Activated naive CD4-positive, alpha-beta T cell treated with anti-CD3 and anti-CD28 coated beads for 36 hours (primary cell): ENCODE results near the gene EFEMP1. TPM values are rescaled to one million over a fixed set of nuclear protein-coding genes. Genes with fewer than 3 reads are reported as not detected.

Experiments
- CTCF ChIA-PET: fragments of 350-600 bp; sonication (Branson Sonifier 250); formaldehyde crosslinking; loops from one replicate; lab custom pipeline; 2021; ENCODE audit warnings: antibody characterized with exemption; lab: Charles Lee
- DNase-seq: peaks from one replicate; pipeline ENCODE4 v3.0.0-alpha.2; 2020
- H3K27ac Mint-ChIP-seq: one replicate; pipeline ENCODE4 v1.8.0; 2021; ENCODE audit warnings: mild to moderate bottlenecking, mixed read lengths
- H3K27me3 Mint-ChIP-seq: one replicate; pipeline ENCODE4 v1.8.0; 2021; ENCODE audit warnings: low read depth, mixed read lengths
- H3K36me3 Mint-ChIP-seq: one replicate; pipeline ENCODE4 v1.8.0; 2021; ENCODE audit warnings: low read depth, mixed read lengths
- H3K4me1 Mint-ChIP-seq: one replicate; pipeline ENCODE4 v1.8.0; 2021; ENCODE audit warnings: low read depth, mixed read lengths
- H3K4me3 Mint-ChIP-seq: one replicate; pipeline ENCODE4 v1.8.0; 2021; ENCODE audit warnings: mild to moderate bottlenecking, moderate library complexity, mixed read lengths
- H3K9me3 Mint-ChIP-seq: one replicate; pipeline ENCODE4 v1.8.0; 2021; ENCODE audit warnings: mixed read lengths
- intact Hi-C: fragments of 100-400 bp; cut with micrococcal nuclease; formaldehyde crosslinking; loops from one replicate; pipeline ENCODE4 v1.15.1; 2023
- total RNA-seq, 2 experiments: library from RNA; stranded (reverse); gene quantifications; one replicate each; pipeline ENCODE4 v1.2.3, GENCODE V29; 2021

EFEMP1 gene
- total RNA-seq, result not detected

GRCh38 chr2:55923091-55923981, at the start of gene EFEMP1:
Gene EFEMP1 (minus strand): TSS chr2:55923782. CDS start chr2:55922440, 1,342 bp downstream.
- Mint-ChIP-seq H3K4me1 (peaks cover 5% of the 10 kb centered on the region), H3K36me3 (no peaks in the 10 kb centered on the region), H3K27me3 (peaks cover 38% of the 10 kb centered on the region), H3K4me3 (no peak within 1 kb of the TSS), H3K27ac (no peak within 1 kb of the TSS), H3K9me3 (no peaks in the 10 kb centered on the region)
- CTCF ChIA-PET, result no interaction called here
- intact Hi-C loops, result no loop called here
- DNase-seq, result peak; percentile 5

- intact Hi-C loops, result no loop called here
- CTCF ChIA-PET, result no interaction called here
- no peak overlapping the region for H3K4me3 Mint-ChIP-seq
- no peaks in the 10 kb centered on the region for H3K36me3 Mint-ChIP-seq
- H3K9me3 Mint-ChIP-seq, result peaks cover 3% of the 10 kb centered on the region
- DNase-seq, result no peak
- no peaks in the 10 kb centered on the region for H3K4me1 Mint-ChIP-seq
- H3K27me3 Mint-ChIP-seq, result no peaks in the 10 kb centered on the region
- no peak overlapping the region for H3K27ac Mint-ChIP-seq
Measured at GRCh38 chr2:55970500-55970899, 46.9 kb upstream of the EFEMP1 start.

- no peak for DNase-seq
- H3K27ac Mint-ChIP-seq, result no peak overlapping the region
- intact Hi-C loops, result no loop called here
- CTCF ChIA-PET, result no interaction called here
- no peaks in the 10 kb centered on the region for H3K36me3 Mint-ChIP-seq
- H3K4me3 Mint-ChIP-seq, result no peak overlapping the region
- no peaks in the 10 kb centered on the region for H3K4me1 Mint-ChIP-seq
- H3K27me3 Mint-ChIP-seq, result no peaks in the 10 kb centered on the region
- H3K9me3 Mint-ChIP-seq, result peaks cover 3% of the 10 kb centered on the region
Measured at GRCh38 chr2:55968941-55969340, 45.4 kb upstream of the EFEMP1 start.

- CTCF ChIA-PET, result no interaction called here
- H3K9me3 Mint-ChIP-seq, result peaks cover 3% of the 10 kb centered on the region
- no peaks in the 10 kb centered on the region for H3K4me1 Mint-ChIP-seq
- no peak for DNase-seq
- no peak overlapping the region for H3K27ac Mint-ChIP-seq
- intact Hi-C loops, result no loop called here
- peaks cover 2% of the 10 kb centered on the region for H3K27me3 Mint-ChIP-seq
- H3K4me3 Mint-ChIP-seq, result no peak overlapping the region
- H3K36me3 Mint-ChIP-seq, result no peaks in the 10 kb centered on the region
Measured at GRCh38 chr2:55966401-55967118, 43.0 kb upstream of the EFEMP1 start.

- intact Hi-C loops, result no loop called here
- Mint-ChIP-seq H3K4me1 (no peaks in the 10 kb centered on the region), H3K27ac (no peak overlapping the region), H3K9me3 (peaks cover 3% of the 10 kb centered on the region), H3K27me3 (peaks cover 4% of the 10 kb centered on the region), H3K36me3 (no peaks in the 10 kb centered on the region), H3K4me3 (no peak overlapping the region)
- CTCF ChIA-PET, result no interaction called here
- DNase-seq, result no peak
Measured at GRCh38 chr2:55965966-55966365, 42.4 kb upstream of the EFEMP1 start.

- H3K9me3 Mint-ChIP-seq, result peaks cover 3% of the 10 kb centered on the region
- DNase-seq, result no peak
- intact Hi-C loops, result no loop called here
- peaks cover 4% of the 10 kb centered on the region for H3K27me3 Mint-ChIP-seq
- CTCF ChIA-PET, result interaction anchor here (1.0 kb wide), 1 partner anchor 24 kb away, joined by 3 read pairs; no protein-coding TSS in a partner anchor
- H3K27ac Mint-ChIP-seq, result no peak overlapping the region
- no peak overlapping the region for H3K4me3 Mint-ChIP-seq
- no peaks in the 10 kb centered on the region for H3K4me1 Mint-ChIP-seq
- H3K36me3 Mint-ChIP-seq, result no peaks in the 10 kb centered on the region
Measured at GRCh38 chr2:55965276-55965675, 41.7 kb upstream of the EFEMP1 start.

GRCh38 chr2:55962915-55963314, 39.3 kb upstream of the EFEMP1 start:
- H3K27ac Mint-ChIP-seq, result no peak overlapping the region
- intact Hi-C loops, result no loop called here
- no peaks in the 10 kb centered on the region for H3K36me3 Mint-ChIP-seq
- CTCF ChIA-PET, result interaction anchor here (0.7 to 1.9 kb wide), 2 partner anchors 20 to 245 kb away, joined by 3 to 4 read pairs; no protein-coding TSS in a partner anchor
- no peak overlapping the region for H3K4me3 Mint-ChIP-seq
- no peaks in the 10 kb centered on the region for H3K4me1 Mint-ChIP-seq
- no peak for DNase-seq
- H3K9me3 Mint-ChIP-seq, result no peaks in the 10 kb centered on the region
- H3K27me3 Mint-ChIP-seq, result peaks cover 4% of the 10 kb centered on the region

GRCh38 chr2:55961318-55961911, 37.8 kb upstream of the EFEMP1 start:
- peaks cover 4% of the 10 kb centered on the region for H3K27me3 Mint-ChIP-seq
- no peak overlapping the region for H3K4me3 Mint-ChIP-seq
- H3K27ac Mint-ChIP-seq, result no peak overlapping the region
- CTCF ChIA-PET, result interaction anchor here (0.9 to 1.9 kb wide), 2 partner anchors 242 to 243 kb away, joined by 4 read pairs; no protein-coding TSS in a partner anchor
- intact Hi-C loops, result loop anchor here (1.0 kb wide), 1 partner anchor 243 kb away; no protein-coding TSS in a partner anchor
- no peak for DNase-seq
- H3K4me1 Mint-ChIP-seq, result no peaks in the 10 kb centered on the region
- no peaks in the 10 kb centered on the region for H3K9me3 Mint-ChIP-seq
- no peaks in the 10 kb centered on the region for H3K36me3 Mint-ChIP-seq

- Mint-ChIP-seq H3K27me3 (peaks cover 4% of the 10 kb centered on the region), H3K4me3 (no peak overlapping the region), H3K9me3 (no peaks in the 10 kb centered on the region), H3K4me1 (no peaks in the 10 kb centered on the region), H3K36me3 (no peaks in the 10 kb centered on the region), H3K27ac (no peak overlapping the region)
- intact Hi-C loops, result no loop called here
- DNase-seq, result no peak
- CTCF ChIA-PET, result no interaction called here
Measured at GRCh38 chr2:55958756-55959155, 35.2 kb upstream of the EFEMP1 start.

GRCh38 chr2:55957142-55957541, 33.6 kb upstream of the EFEMP1 start:
- no peaks in the 10 kb centered on the region for H3K36me3 Mint-ChIP-seq
- peaks cover 4% of the 10 kb centered on the region for H3K27me3 Mint-ChIP-seq
- H3K4me1 Mint-ChIP-seq, result no peaks in the 10 kb centered on the region
- no peak overlapping the region for H3K4me3 Mint-ChIP-seq
- intact Hi-C loops, result no loop called here
- no peaks in the 10 kb centered on the region for H3K9me3 Mint-ChIP-seq
- no peak overlapping the region for H3K27ac Mint-ChIP-seq
- DNase-seq, result no peak
- CTCF ChIA-PET, result no interaction called here

- Mint-ChIP-seq H3K4me3 (no peak overlapping the region), H3K27me3 (no peaks in the 10 kb centered on the region), H3K27ac (no peak overlapping the region), H3K36me3 (no peaks in the 10 kb centered on the region), H3K4me1 (no peaks in the 10 kb centered on the region), H3K9me3 (no peaks in the 10 kb centered on the region)
- no peak for DNase-seq
- CTCF ChIA-PET, result no interaction called here
- intact Hi-C loops, result no loop called here
Measured at GRCh38 chr2:55954306-55955035, 30.9 kb upstream of the EFEMP1 start.

GRCh38 chr2:55952415-55952814, 28.8 kb upstream of the EFEMP1 start:
- intact Hi-C loops, result no loop called here
- Mint-ChIP-seq H3K9me3 (no peaks in the 10 kb centered on the region), H3K4me3 (no peak overlapping the region), H3K27ac (no peak overlapping the region), H3K27me3 (peaks cover 3% of the 10 kb centered on the region), H3K4me1 (no peaks in the 10 kb centered on the region), H3K36me3 (no peaks in the 10 kb centered on the region)
- CTCF ChIA-PET, result no interaction called here
- no peak for DNase-seq
